Cardiac fibroblast (primary cell): ENCODE results near the gene AP2A2.
A peak's percentile ranks its signal among the peaks of the same experiment; 100 is the strongest.

Source experiments
- DNase-seq, 2 donors: peaks; one replicate each; pipeline versions ENCODE4 v3.0.0 to v3.0.0-alpha.2; 2010; ENCODE audit warnings: low read depth in 2 of 2
- H3K4me3 ChIP-seq, 2 donors: replicated peaks in 1 of 2; 1 replicate in 1 of 2; 2 replicates in 1 of 2; pipeline ENCODE4 v1.5.1; 2011; ENCODE audit warnings: low read depth in 2 of 2, low read length in 2 of 2, mild to moderate bottlenecking in 2 of 2, moderate library complexity in 1 of 2
- CTCF ChIP-seq: IDR thresholded peaks from one replicate; pipeline ENCODE4 v1.5.1; 2011; ENCODE audit warnings: low read depth, mild to moderate bottlenecking, low read length, inconsistent platforms

The AP2A2 gene

GRCh38 chr11:925496-926301, at the start of gene AP2A2:
Gene AP2A2 (plus strand): TSS chr11:925870. CDS start chr11:926022, 152 bp downstream.
- DNase-seq: peak; percentile 86 to 94
- H3K4me3 ChIP-seq: peak within 1 kb of the TSS; percentile 80 to 83
- TF ChIP-seq CTCF: peak; percentile 35

GRCh38 chr11:876545-876944, 49.1 kb upstream of the AP2A2 start:
- no peak for DNase-seq
- H3K4me3 ChIP-seq: no peak overlapping the region
- TF ChIP-seq CTCF: no peak

- H3K4me3 ChIP-seq: no peak overlapping the region
- no peak for TF ChIP-seq CTCF
- no peak for DNase-seq
These were observed 48.1 kb upstream of the AP2A2 start for GRCh38 chr11:877565-877964.

- peak; percentile 3 for TF ChIP-seq CTCF
- H3K4me3 ChIP-seq: no peak overlapping the region
- no peak for DNase-seq
These were observed 45.2 kb upstream of the AP2A2 start for GRCh38 chr11:880447-880846.

- DNase-seq: no peak
- TF ChIP-seq CTCF: no peak
- H3K4me3 ChIP-seq: no peak overlapping the region
These were observed 43.1 kb upstream of the AP2A2 start for GRCh38 chr11:882596-882995.

- H3K4me3 ChIP-seq: no peak overlapping the region
- no peak for TF ChIP-seq CTCF
- DNase-seq: no peak
These were observed 42.1 kb upstream of the AP2A2 start for GRCh38 chr11:883527-883926.
